ENCODE results near the gene FHL3. TPM values are rescaled to one million over a fixed set of nuclear protein-coding genes. Genes with fewer than 3 reads are reported as not detected.
"Not testable (repeated sequence)": the region's sequence is repeated elsewhere in the genome, so short reads cannot be mapped to it uniquely, and the experiment has no call there.

Gene FHL3
- total and polyA plus RNA-seq, 8 donors: 0.58 to 30.4 (median 19.9) TPM

GRCh38 chr1:37987679-37988078 lies 17.6 kb downstream of the FHL3 start:
- Histone ChIP-seq H3K4me1 (peaks cover 17 to 28% (median 21%) of the 10 kb centered on the region in 4 donors), H3K4me3 (no peak overlapping the region), H3K9me3 (no peaks in the 10 kb centered on the region), H3K27ac (no peak overlapping the region), H3K27me3 (no peaks in the 10 kb centered on the region), H3K36me3 (peaks cover 47 to 54% (median 52%) of the 10 kb centered on the region in 4 donors)
- intact Hi-C loops (cut with DNase I; ENCODE audit: low total_unique reads): no loop called here
- no peak for DNase-seq
- 30 to 46% (median 40%) methylated on average over 1 of the region's 1 CpG for WGBS, 5 donors
- TF ChIP-seq CTCF (IDR thresholded peaks at IDR 0.05): no peak
- no peak for TF ChIP-seq POLR2AphosphoS5 (IDR thresholded peaks at IDR 0.05)
- no peak for TF ChIP-seq EP300 (IDR thresholded peaks at IDR 0.05)
- no peak for TF ChIP-seq POLR2A (IDR thresholded peaks at IDR 0.05)

- H3K27ac ChIP-seq: no peak overlapping the region
- no peak overlapping the region for H3K4me3 ChIP-seq
- 89 to 95% (median 93%) methylated on average over 2 of the region's 2 CpGs for WGBS, 5 donors
- H3K36me3 ChIP-seq: peaks cover 87 to 95% (median 93%) of the 10 kb centered on the region in 4 donors
- intact Hi-C loops (cut with DNase I; ENCODE audit: low total_unique reads): no loop called here
- no peaks in the 10 kb centered on the region for H3K27me3 ChIP-seq
- peaks cover 5 to 12% (median 9%) of the 10 kb centered on the region in 4 donors for H3K4me1 ChIP-seq
- no peaks in the 10 kb centered on the region for H3K9me3 ChIP-seq
- no peak for DNase-seq
- TF ChIP-seq EP300 (IDR thresholded peaks at IDR 0.05): no peak
Measured at GRCh38 chr1:37983546-37983945, 21.8 kb downstream of the FHL3 start.

GRCh38 chr1:37978541-37978940 lies 26.8 kb downstream of the FHL3 start:
- DNase-seq: no peak
- Histone ChIP-seq H3K4me3 (no peak overlapping the region), H3K27me3 (no peaks in the 10 kb centered on the region), H3K4me1 (no peaks in the 10 kb centered on the region), H3K27ac (no peak overlapping the region), H3K9me3 (no peaks in the 10 kb centered on the region), H3K36me3 (peaks cover 85 to 100% (median 100%) of the 10 kb centered on the region in 4 donors)
- 83 to 91% (median 90%) methylated on average over 4 of the region's 4 CpGs for WGBS, 5 donors
- no peak for TF ChIP-seq CTCF (IDR thresholded peaks at IDR 0.05)
- TF ChIP-seq EP300 (IDR thresholded peaks at IDR 0.05): no peak
- TF ChIP-seq POLR2AphosphoS5 (IDR thresholded peaks at IDR 0.05): no peak
- TF ChIP-seq POLR2A (IDR thresholded peaks at IDR 0.05): no peak
- intact Hi-C loops (cut with DNase I; ENCODE audit: low total_unique reads): loop anchor here (10.0 kb wide), 1 partner anchor 94 kb away; no protein-coding TSS in a partner anchor

- not testable (repeated sequence) for H3K9me3 ChIP-seq, H3K27me3 ChIP-seq, H3K27ac ChIP-seq, H3K4me1 ChIP-seq, H3K4me3 ChIP-seq
- peak in 1 of 2 donors; percentile 67 for DNase-seq
- intact Hi-C loops (cut with DNase I; ENCODE audit: low total_unique reads): loop anchor here (10.0 kb wide), 1 partner anchor 90 kb away; no protein-coding TSS in a partner anchor
- WGBS, 5 donors: 52 to 60% (median 54%) methylated on average over 6 of the region's 6 CpGs
- TF ChIP-seq CTCF (IDR thresholded peaks at IDR 0.05) (peak in 3 of 7 experiments; percentile 39 to 64 (median 46)), POLR2AphosphoS5 (IDR thresholded peaks at IDR 0.05) (peak in 1 of 3 donors; percentile 20)
- H3K36me3 ChIP-seq: peaks cover 55 to 95% (median 89%) of the 10 kb centered on the region in 4 donors
Measured at GRCh38 chr1:37975083-37975482, 30.2 kb downstream of the FHL3 start.

- Histone ChIP-seq H3K4me1 (no peaks in the 10 kb centered on the region), H3K36me3 (peaks cover 50 to 95% (median 89%) of the 10 kb centered on the region in 4 donors), H3K27ac (no peak overlapping the region), H3K27me3 (no peaks in the 10 kb centered on the region), H3K9me3 (no peaks in the 10 kb centered on the region), H3K4me3 (no peak overlapping the region)
- 90 to 97% (median 92%) methylated on average over 5 of the region's 5 CpGs for WGBS, 5 donors
- intact Hi-C loops (cut with DNase I; ENCODE audit: low total_unique reads): loop anchor here (10.0 kb wide), 1 partner anchor 90 kb away; no protein-coding TSS in a partner anchor
- no peak for DNase-seq
- TF ChIP-seq CTCF (IDR thresholded peaks at IDR 0.05): no peak
- TF ChIP-seq EP300 (IDR thresholded peaks at IDR 0.05): no peak
- TF ChIP-seq POLR2AphosphoS5 (IDR thresholded peaks at IDR 0.05): no peak
- TF ChIP-seq POLR2A (IDR thresholded peaks at IDR 0.05): no peak
Measured at GRCh38 chr1:37974567-37974966, 30.7 kb downstream of the FHL3 start.

GRCh38 chr1:37973684-37974083 lies 31.6 kb downstream of the FHL3 start:
- 90 to 96% (median 91%) methylated on average over 5 of the region's 5 CpGs for WGBS, 5 donors
- H3K36me3 ChIP-seq: peaks cover 51 to 95% (median 89%) of the 10 kb centered on the region in 4 donors
- not testable (repeated sequence) for H3K4me3 ChIP-seq, H3K27ac ChIP-seq, DNase-seq, H3K4me1 ChIP-seq, H3K27me3 ChIP-seq, H3K9me3 ChIP-seq
- intact Hi-C loops (cut with DNase I; ENCODE audit: low total_unique reads): loop anchor here (10.0 kb wide), 1 partner anchor 89 kb away; no protein-coding TSS in a partner anchor

Measured in stomach (tissue), 9 donors.